Sigmoid colon (tissue), 4 donors: ENCODE results near the gene USP28.

Experiments
- CTCF ChIP-seq, 4 experiments: fragments of 450-650 bp in 3 of 4; fragments of 200-600 bp in 1 of 4; IDR thresholded peaks; one replicate each; pipeline ENCODE4 v1.5.1; 2016 to 2019; ENCODE audit warnings: antibody characterized with exemption in 4 of 4, mild to moderate bottlenecking in 3 of 4, moderate library complexity in 2 of 4
- EP300 ChIP-seq, 4 donors: sonication (generic); formaldehyde crosslinking; IDR thresholded peaks; one replicate each; pipeline ENCODE4 v1.6.1; 2017; ENCODE audit warnings: antibody characterized with exemption in 4 of 4
- POLR2A ChIP-seq, 2 donors: fragments of 450-650 bp; IDR thresholded peaks; one replicate each; pipeline ENCODE4 v1.6.1; 2016; ENCODE audit warnings: antibody characterized with exemption in 2 of 2, mild to moderate bottlenecking in 2 of 2, moderate library complexity in 2 of 2
- POLR2AphosphoS5 ChIP-seq, 4 donors: sonication (generic); formaldehyde crosslinking; IDR thresholded peaks; one replicate each; pipeline ENCODE4 v1.6.1; 2017; ENCODE audit warnings: antibody characterized with exemption in 4 of 4

GRCh38 chr11:113859665-113860064 lies 15.7 kb downstream of the USP28 start:
- TF ChIP-seq POLR2A (IDR thresholded peaks at IDR 0.05) (no peak), CTCF (IDR thresholded peaks at IDR 0.05) (no peak), EP300 (IDR thresholded peaks at IDR 0.05) (no peak), POLR2AphosphoS5 (IDR thresholded peaks at IDR 0.05) (no peak)
